GM10266 (cell line): ENCODE measurements around the gene PLEKHH3.
A peak's percentile ranks its signal among the peaks of the same experiment; 100 is the strongest.

Source experiments
- DNase-seq: peaks from one replicate; pipeline ENCODE4 v3.0.0; 2012; ENCODE audit errors: extremely low spot score
- CTCF ChIP-seq: IDR thresholded peaks from 2 replicates; pipeline ENCODE4 v1.5.1; 2012; ENCODE audit warnings: mild to moderate bottlenecking, low read depth; ENCODE audit not compliant: control insufficient read depth, insufficient read depth; ENCODE audit errors: missing control alignments

PLEKHH3 gene

DNA sequence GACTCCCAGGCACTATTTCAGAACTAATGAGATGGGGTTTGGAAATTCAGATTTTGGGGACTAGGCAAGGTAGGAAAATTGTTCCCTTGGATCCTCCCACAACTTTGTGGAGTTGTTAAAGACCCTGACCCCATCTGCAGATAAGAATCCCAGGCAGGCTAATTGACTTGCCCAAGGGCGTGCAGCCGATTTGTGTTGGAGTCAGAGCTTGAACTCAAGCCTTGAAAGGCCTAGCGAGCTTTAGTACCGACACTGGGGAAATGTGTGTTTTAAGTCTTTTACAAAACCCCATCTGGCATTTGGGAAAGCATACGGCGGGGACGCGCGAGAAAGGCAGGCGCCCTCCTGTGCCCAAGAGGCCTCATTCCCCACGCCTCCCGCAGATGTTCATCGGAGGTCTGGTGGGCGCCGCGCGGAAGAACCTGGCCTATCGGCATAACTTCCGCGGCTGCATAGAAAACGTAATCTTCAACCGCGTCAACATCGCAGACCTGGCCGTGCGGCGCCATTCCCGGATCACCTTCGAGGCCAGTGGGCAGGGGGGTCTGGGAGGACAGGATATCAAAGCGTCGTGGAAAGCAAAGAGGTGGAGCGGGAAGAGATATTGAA is 9.8 kb upstream of the PLEKHH3 start:
- DNase-seq: no peak
- TF ChIP-seq CTCF: no peak

DNA sequence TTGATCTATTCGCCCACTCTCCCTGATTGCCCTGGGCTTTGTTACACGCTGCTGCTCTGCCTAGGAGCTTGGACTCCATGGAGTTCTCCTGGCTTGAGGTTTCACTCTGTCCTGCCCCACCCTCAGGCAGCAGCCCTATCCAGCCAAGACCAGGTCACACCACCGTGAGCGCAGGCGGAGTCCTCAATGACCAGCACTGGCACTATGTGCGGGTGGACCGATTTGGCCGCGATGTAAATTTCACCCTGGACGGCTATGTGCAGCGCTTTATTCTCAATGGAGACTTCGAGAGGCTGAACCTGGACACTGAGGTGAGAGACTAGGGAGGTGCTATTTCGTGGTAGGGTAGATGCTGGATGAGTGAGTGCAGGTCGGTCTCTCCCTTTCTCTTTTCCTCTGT is 9.0 kb upstream of the PLEKHH3 start:
- DNase-seq: no peak
- no peak for TF ChIP-seq CTCF

DNA sequence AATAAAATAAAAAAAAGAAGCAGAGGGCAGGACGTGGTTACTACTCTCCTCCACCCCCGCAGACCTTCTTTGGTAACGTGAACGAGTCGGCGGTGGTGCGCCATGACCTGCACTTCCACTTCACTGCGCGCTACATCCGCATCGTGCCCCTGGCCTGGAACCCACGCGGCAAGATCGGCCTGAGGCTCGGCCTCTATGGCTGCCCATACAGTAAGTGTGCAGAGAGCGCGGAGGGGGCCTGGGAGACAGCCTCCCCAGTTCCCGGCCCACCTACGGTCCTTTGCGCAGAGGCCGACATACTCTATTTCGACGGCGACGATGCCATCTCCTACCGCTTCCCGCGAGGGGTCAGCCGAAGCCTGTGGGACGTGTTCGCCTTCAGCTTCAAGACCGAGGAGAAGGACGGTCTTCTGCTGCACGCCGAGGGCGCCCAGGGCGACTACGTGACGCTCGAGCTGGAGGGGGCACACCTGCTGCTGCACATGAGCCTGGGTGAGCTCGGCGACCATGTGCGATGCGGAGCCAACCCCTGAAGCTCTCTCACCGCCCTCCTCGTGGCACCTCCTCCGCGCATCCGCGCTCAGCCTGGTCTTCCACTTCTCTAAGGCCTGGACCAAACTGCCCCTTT is 8.2 kb upstream of the PLEKHH3 start:
- TF ChIP-seq CTCF: no peak
- DNase-seq: no peak

DNA sequence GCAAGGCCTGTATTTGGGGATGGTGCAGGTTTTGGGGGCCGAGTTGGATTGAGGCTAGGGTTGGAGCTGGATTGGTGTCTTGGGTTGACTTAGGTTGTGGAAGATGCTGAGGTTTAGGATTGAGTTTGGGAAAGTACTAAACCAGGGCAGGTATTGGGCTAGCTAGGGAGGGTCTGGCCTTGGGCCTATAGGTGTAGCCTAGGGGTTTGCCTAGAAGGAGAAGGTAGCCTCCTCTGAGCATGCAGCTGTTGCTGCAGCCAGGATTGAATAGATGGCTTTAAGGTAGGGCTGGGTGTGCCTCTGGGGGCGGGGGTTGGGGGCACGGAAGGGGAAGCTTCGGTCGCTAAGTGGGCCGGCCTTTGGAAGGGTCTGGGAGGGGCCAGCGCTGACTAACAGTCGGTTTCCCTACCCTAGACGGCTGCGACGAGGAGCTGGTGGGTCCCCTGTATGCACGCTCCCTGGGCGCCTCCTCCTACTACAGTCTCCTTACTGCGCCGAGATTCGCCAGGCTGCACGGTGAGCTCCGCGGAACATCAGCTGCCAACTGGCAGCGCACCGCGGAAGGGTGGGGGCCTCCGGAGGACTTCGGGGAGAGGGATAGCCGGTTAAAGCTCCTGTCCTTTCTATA is 6.7 kb upstream of the PLEKHH3 start:
- peak; percentile 65 for DNase-seq
- no peak for TF ChIP-seq CTCF

DNA sequence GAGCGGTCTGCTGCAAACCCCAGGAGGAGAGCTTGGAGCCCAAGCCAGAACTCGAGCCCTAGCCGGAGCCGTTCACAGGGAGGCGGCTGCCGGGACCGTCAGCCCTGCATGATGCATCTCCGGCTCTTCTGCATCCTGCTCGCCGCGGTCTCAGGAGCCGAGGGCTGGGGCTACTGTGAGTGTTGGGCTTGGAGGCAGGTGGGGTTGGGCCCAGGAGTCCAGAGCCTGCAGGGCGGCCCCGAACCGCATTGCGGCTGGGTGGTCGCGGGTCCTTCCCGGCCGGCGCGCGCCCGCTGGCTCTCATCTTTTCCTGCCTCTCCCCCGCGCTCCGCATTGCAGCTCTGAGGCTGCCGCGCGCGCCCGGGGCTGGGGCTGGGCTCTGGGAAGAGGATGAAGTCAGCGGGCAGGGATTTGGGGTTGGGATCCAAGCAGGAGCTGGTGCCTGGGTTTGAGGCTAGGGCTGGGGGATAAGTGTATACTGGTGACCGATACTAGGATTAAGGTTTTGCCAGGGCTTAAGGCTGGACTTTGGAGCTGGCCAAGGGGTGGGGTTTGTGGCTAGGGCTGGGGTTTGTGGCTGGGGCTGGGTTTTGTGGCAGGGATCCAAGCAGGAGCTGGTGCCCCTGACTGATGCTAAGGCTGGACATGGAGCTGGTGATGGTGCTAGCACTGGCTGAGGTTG is 6.1 kb upstream of the PLEKHH3 start:
- DNase-seq: peak; percentile 58
- TF ChIP-seq CTCF: no peak

DNA sequence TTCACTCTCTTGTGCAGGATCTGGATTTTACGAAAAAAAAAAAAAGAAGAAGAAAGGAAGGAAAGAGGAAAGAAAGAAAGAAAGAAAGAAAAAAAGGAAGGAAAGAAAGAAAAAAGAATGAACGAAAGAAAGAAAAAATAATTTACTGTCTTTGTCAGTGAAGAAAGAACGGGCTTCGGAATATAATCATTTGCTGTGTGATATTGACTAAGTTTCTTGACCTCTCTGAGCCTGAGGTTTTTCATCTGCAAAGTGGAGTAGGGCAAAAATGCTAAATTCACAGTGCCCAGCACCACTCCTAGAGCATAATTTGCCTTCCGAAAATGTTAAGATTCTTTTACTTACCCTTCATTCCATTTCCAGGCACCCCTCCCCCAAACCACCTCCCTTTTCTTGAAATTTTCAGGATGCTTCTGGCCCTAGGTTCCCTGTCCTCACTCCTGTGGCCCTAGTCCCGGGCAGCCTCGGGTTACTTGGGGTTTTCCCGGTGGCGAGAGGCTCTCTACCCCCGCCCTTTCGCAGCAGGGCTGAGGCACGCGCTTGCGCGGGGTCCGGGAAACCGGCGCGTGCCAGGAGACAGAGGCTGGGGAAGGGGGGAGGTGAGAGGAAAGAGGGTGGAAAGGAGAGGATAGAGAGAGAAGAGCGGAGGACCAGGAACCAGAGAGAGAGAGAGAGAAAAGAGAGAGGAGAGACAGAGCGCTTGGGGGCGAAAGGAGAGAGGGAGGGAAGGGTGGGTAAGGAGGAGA is 5.4 kb upstream of the PLEKHH3 start, which contains the start of gene CNTNAP1:
CNTNAP1 (plus strand) TSS at position 556 of the 746 bp plus-strand sequence. CDS start 299 bp downstream, outside the sequence.
- no peak for TF ChIP-seq CTCF
- peak; percentile 82 for DNase-seq
